Keratinocyte (primary cell): Measurements from ENCODE around the gene HSPA1B. TPM values are rescaled to one million over a fixed set of nuclear protein-coding genes. Genes with fewer than 3 reads are reported as not detected.

ENCODE experiments used
- DNase-seq: peaks from one replicate; pipeline ENCODE4 v3.0.0-alpha.2; 2011; ENCODE audit warnings: low read depth, missing footprints, low spot score
- FAIRE-seq: peaks from 2 replicates; lab custom pipeline; 2011; peaks lifted over from hg19 to GRCh38; lab: Jason Lieb, UNC
- H2AFZ ChIP-seq: 2 replicates; pipeline ENCODE4 v1.6.0; 2012; ENCODE audit warnings: low read length, control low read depth, inconsistent platforms; ENCODE audit not compliant: control insufficient read depth
- H3K27ac ChIP-seq: 2 replicates; pipeline ENCODE4 v1.5.1; 2011; ENCODE audit warnings: low read length; ENCODE audit not compliant: control insufficient read depth, insufficient read depth
- H3K27me3 ChIP-seq: 3 replicates; pipeline ENCODE4 v1.6.0; 2011; ENCODE audit warnings: low read length; ENCODE audit not compliant: control insufficient read depth, insufficient read depth; ENCODE audit errors: extremely low read depth
- H3K36me3 ChIP-seq, 2 experiments: 2 replicates in 1 of 2; 3 replicates in 1 of 2; pipeline ENCODE4 v1.5.1; 2011; ENCODE audit warnings: low read length in 2 of 2, mild to moderate bottlenecking in 1 of 2; ENCODE audit not compliant: control insufficient read depth in 2 of 2, insufficient read depth in 2 of 2; ENCODE audit errors: extremely low read depth in 1 of 2
- H3K4me1 ChIP-seq: 3 replicates; pipeline ENCODE4 v1.5.1; 2011; ENCODE audit warnings: low read length; ENCODE audit not compliant: control insufficient read depth, insufficient read depth; ENCODE audit errors: extremely low read depth
- H3K4me2 ChIP-seq: 3 replicates; pipeline ENCODE4 v1.6.0; 2011; ENCODE audit warnings: low read depth, low read length; ENCODE audit not compliant: control insufficient read depth, insufficient read depth; ENCODE audit errors: extremely low read depth
- H3K4me3 ChIP-seq, 3 experiments: fragments of 200-600 bp in 1 of 3; sonication (generic) in 1 of 3; 2 replicates in 2 of 3; 3 replicates in 1 of 3; pipeline ENCODE4 v1.5.1; 2011 to 2016; ENCODE audit warnings: low read length in 3 of 3, mild to moderate bottlenecking in 3 of 3, control low read depth in 2 of 3, inconsistent platforms in 1 of 3, low read depth in 1 of 3, mixed read lengths in 1 of 3, mixed run types in 1 of 3, moderate library complexity in 1 of 3; ENCODE audit not compliant: control insufficient read depth in 2 of 3, insufficient read depth in 2 of 3; ENCODE audit errors: extremely low read depth in 1 of 3
- H3K79me2 ChIP-seq: 2 replicates; pipeline ENCODE4 v1.6.0; 2012; ENCODE audit warnings: low read length; ENCODE audit not compliant: control insufficient read depth, insufficient read depth
- H3K9ac ChIP-seq: 3 replicates; pipeline ENCODE4 v1.6.0; 2011; ENCODE audit warnings: low read length; ENCODE audit not compliant: control insufficient read depth, insufficient read depth; ENCODE audit errors: extremely low read depth
- H3K9me1 ChIP-seq: 3 replicates; pipeline ENCODE4 v1.6.0; 2011; ENCODE audit warnings: low read length; ENCODE audit not compliant: control insufficient read depth, insufficient read depth; ENCODE audit errors: extremely low read depth
- H3K9me3 ChIP-seq: 2 replicates; pipeline ENCODE4 v1.5.1; 2012; ENCODE audit warnings: low read depth, low read length; ENCODE audit not compliant: control insufficient read depth
- H4K20me1 ChIP-seq: 3 replicates; pipeline ENCODE4 v1.6.0; 2011; ENCODE audit warnings: low read length; ENCODE audit not compliant: control insufficient read depth, insufficient read depth; ENCODE audit errors: extremely low read depth
- EZH2 ChIP-seq: IDR thresholded peaks from one replicate; pipeline ENCODE4 v1.6.1; 2012; ENCODE audit warnings: inconsistent platforms, mild to moderate bottlenecking, low read length, moderate library complexity
- dilution Hi-C: fragments of 300-500 bp; cut with MboI; formaldehyde crosslinking; loops from one replicate; pipeline ENCODE4 v1.7.0; 2020; ENCODE audit warnings: low sequenced_read_pairs; ENCODE audit not compliant: extremely low pct_ligation_motif_present
- polyA plus RNA-seq, 5 experiments: library from polyadenylated mRNA; depleted of rRNA in 3 of 5; stranded (reverse) in 3 of 5; stranded (forward) in 1 of 5; unstranded in 1 of 5; fragments of >200 nt; gene quantifications; 1 replicate in 1 of 5; 2 replicates in 3 of 5; 3 replicates in 1 of 5; pipeline versions ENCODE4 v1.2.1 to v1.2.3, GENCODE V29; 2011 to 2012; ENCODE audit warnings: missing spikeins in 2 of 5, low read depth in 1 of 5, low replicate concordance in 1 of 5
- TF ChIP-seq, protein P1 (sequence below), 3 experiments: IDR thresholded peaks in 1 of 3; conservative IDR thresholded peaks in 1 of 3; optimal IDR thresholded peaks in 1 of 3; 2 replicates in 2 of 3; 3 replicates in 1 of 3; pipeline versions ENCODE3 to v1.5.1; 2011; ENCODE audit warnings: low read length in 3 of 3, mild to moderate bottlenecking in 3 of 3, moderate library complexity in 2 of 3, control low read depth in 1 of 3, inconsistent platforms in 1 of 3; ENCODE audit not compliant: insufficient read depth in 2 of 3; ENCODE audit errors: extremely low read depth in 1 of 3

The HSPA1B gene
- polyA plus RNA-seq, 1 donor (not counting 4 experiments of a cell fraction or from before 2014, with no cell fraction given) = 48.1 TPM

DNA sequence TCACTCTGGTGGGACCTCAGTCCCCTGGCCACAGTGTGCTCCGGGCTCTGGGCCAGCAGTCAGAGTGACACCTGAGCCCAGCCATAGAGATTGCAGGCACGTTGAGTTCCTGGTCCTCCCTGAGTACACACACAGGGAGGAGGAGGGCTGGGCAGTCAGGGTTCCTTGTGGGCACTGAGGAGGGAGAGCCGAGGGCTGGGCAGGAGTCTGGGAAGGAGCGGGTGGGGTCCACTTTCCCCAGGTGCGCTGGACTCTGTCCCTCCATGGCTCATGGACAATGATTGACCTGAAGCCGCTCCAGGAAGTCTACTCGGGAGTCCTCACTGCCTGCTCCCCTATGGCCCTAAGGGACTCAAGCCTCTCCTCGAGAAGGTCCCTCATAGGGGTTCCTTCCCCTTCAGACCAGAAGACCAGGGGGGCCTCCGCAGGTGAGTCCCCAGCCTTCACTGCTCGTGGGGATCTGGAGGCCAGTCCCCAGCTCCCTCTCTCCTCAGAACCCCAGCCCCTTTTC lies 50.2 kb downstream of the HSPA1B start:
- Histone ChIP-seq H4K20me1 (no peaks in the 10 kb centered on the region), H3K27me3 (no peaks in the 10 kb centered on the region), H3K4me1 (peaks cover 4% of the 10 kb centered on the region), H3K9me1 (no peaks in the 10 kb centered on the region), H3K27ac (no peak overlapping the region), H3K9ac (no peak overlapping the region), H3K4me2 (no peak overlapping the region), H3K36me3 (peaks cover 2 to 9% of the 10 kb centered on the region in 2 experiments), H3K4me3 (no peak overlapping the region), H3K9me3 (no peaks in the 10 kb centered on the region), H2AFZ (no peak overlapping the region), H3K79me2 (no peaks in the 10 kb centered on the region)
- dilution Hi-C loops = no loop called here
- TF ChIP-seq, protein P1, sequence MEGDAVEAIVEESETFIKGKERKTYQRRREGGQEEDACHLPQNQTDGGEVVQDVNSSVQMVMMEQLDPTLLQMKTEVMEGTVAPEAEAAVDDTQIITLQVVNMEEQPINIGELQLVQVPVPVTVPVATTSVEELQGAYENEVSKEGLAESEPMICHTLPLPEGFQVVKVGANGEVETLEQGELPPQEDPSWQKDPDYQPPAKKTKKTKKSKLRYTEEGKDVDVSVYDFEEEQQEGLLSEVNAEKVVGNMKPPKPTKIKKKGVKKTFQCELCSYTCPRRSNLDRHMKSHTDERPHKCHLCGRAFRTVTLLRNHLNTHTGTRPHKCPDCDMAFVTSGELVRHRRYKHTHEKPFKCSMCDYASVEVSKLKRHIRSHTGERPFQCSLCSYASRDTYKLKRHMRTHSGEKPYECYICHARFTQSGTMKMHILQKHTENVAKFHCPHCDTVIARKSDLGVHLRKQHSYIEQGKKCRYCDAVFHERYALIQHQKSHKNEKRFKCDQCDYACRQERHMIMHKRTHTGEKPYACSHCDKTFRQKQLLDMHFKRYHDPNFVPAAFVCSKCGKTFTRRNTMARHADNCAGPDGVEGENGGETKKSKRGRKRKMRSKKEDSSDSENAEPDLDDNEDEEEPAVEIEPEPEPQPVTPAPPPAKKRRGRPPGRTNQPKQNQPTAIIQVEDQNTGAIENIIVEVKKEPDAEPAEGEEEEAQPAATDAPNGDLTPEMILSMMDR (optimal IDR thresholded peaks at IDR 0.05 in 1 of 3, IDR thresholded peaks at IDR 0.05 in 1 of 3, conservative IDR thresholded peaks at IDR 0.05 in 1 of 3; ENCODE audit: extremely low read depth in 1 of 3, insufficient read depth in 2 of 3, low read length in 3 of 3) = no peak
- no peak for TF ChIP-seq EZH2
- no peak for FAIRE-seq
- no peak for DNase-seq

DNA sequence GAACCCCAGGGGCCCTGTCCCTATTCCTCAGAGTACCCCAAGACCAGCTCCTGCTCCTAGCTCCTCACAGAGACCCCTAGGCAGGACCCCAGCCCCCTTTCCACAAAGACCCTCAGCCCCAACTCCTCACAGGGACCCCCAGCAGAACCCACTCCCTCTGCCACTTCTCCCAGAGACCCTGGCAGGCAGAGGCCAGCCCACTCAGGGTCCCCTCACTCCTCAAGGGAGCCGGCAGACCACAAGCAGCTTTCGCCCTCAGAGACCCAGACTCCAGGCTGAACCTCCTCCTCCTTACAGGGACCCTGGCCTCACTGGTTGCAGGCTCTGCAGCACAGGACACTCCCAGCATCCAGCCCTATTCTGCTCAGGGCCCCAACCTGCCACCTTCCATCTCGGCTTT lies 50.7 kb downstream of the HSPA1B start:
- no peak overlapping the region for H3K9ac ChIP-seq
- H3K9me3 ChIP-seq = no peaks in the 10 kb centered on the region
- no peak overlapping the region for H2AFZ ChIP-seq
- no peaks in the 10 kb centered on the region for H3K9me1 ChIP-seq
- no peak overlapping the region for H3K4me3 ChIP-seq
- H3K4me2 ChIP-seq = no peak overlapping the region
- dilution Hi-C loops = no loop called here
- H4K20me1 ChIP-seq = no peaks in the 10 kb centered on the region
- TF ChIP-seq EZH2 = no peak
- TF ChIP-seq, protein P1 (optimal IDR thresholded peaks at IDR 0.05 in 1 of 3, IDR thresholded peaks at IDR 0.05 in 1 of 3, conservative IDR thresholded peaks at IDR 0.05 in 1 of 3; ENCODE audit: extremely low read depth in 1 of 3, insufficient read depth in 2 of 3, low read length in 3 of 3) = no peak
- no peaks in the 10 kb centered on the region for H3K79me2 ChIP-seq
- FAIRE-seq = no peak
- H3K36me3 ChIP-seq = peaks cover 7 to 13% of the 10 kb centered on the region in 2 experiments
- no peaks in the 10 kb centered on the region for H3K27me3 ChIP-seq
- peaks cover 4% of the 10 kb centered on the region for H3K4me1 ChIP-seq
- DNase-seq = no peak
- H3K27ac ChIP-seq = no peak overlapping the region
